Anterior cingulate cortex (tissue), 58 donors: ENCODE data around the gene IGLON5.

ENCODE experiments used
- DNase-seq, 58 donors: peaks; one replicate each; lab custom pipeline; 2025; lab: John Stamatoyannopoulos, UW

Gene IGLON5

GRCh38 chr19:51356159-51356801, 44.8 kb downstream of the IGLON5 start:
- DNase-seq = no peak

DNA sequence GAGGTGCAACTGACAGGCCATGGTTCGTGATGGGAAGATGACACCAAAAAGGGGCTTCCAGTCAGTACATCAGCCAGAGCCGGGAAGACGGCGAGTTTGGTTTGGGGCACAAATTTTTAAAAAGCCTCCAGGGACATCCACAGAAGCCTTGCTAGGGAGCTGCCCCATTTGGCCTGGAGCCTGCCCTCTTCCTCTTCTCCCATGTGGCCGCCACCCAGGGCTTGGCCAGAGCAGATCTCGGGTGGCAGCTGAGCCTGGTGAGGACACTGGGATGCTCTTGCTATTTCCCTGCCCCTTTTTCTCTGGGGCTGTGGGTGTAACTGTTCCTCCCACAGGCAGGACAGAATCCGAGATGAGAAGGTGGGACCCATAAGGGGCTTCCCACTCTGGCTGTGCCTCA, 46.5 kb downstream of the IGLON5 start:
- DNase-seq = no peak

DNA sequence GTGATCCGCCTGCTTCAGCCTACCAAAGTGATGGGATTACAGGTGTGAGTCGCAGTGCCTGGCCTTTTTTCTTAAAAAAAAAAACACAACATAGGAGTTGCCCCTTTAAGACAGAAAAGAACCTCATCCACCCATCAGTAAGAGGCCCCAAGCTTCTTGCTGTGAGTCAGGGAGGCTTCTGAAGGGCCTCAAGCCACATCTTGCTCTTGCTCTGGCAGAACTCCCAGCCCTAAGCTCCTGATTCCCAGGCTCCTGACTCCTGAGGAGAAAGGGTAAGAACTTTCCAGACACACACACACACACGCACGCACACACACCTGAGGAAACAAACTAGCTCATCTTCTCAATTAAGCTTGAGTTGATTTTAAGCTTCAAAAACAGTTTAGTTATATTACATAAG, 47.9 kb downstream of the IGLON5 start:
- DNase-seq = peak in 1 of 58 donors; percentile 5

DNA sequence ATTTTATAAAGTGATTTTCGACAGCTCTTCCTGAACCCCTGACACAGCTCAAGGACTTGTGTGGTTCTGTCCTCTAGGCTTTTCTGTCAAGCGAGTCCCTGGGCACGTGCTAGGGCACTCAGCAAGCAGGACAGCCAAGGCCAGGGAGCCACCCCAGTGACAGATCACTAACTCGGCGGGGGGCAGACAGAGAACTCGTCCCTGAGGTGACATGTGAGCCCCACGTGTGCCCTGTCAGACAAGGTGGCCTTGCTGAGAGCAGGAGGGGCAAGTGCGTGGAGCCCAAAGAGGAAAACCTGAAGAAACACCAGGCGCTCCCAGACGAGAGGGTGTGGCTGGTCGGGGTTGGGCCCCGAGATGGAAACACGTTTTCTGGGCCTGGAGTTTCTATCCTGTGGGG, 49.8 kb downstream of the IGLON5 start:
- DNase-seq = no peak

DNA sequence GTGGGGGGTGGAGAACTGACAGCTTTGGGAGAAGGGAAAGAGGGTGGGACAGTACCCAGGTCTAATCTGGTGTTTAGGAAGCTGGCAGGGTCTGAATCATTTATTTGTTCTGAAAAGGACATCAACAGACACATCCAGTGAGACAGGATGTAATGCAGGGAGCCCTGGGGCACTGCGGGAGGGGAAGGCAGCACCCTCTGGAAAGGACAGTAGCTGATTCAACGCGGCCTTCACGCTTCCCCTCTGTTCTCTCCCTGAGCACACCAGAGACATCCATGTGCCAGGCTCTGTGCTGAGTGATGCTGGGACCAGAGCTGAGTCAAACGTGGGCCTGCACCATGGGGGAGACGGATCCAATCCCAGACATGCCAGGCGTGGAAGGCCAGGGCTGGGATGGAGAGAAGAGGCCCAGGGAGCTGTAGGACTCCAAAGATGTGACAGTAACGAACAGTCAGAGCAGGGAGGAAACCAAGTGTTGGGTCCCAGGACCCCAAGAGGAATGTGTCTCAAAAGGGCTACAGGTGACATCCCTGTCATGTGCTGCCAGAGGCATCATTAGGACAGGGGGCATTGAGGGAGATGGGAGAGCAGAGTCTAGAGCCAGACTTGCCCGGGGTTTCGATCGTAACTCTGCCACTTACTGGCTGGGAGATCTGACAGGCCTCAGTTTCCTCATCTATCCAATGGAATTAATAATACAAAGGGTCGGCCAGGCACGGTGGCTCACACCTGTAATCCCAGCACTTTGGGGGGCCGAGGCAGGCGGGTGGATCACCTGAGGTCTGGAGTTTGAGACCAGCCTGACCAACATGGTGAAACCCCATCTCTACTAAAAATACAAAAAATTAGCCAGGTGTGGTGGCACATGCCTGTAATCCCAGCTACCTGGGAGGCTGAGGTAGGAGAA, 53.0 kb downstream of the IGLON5 start:
- DNase-seq = peak in 18 of 58 donors; percentile 5 to 64 (median 38)

DNA sequence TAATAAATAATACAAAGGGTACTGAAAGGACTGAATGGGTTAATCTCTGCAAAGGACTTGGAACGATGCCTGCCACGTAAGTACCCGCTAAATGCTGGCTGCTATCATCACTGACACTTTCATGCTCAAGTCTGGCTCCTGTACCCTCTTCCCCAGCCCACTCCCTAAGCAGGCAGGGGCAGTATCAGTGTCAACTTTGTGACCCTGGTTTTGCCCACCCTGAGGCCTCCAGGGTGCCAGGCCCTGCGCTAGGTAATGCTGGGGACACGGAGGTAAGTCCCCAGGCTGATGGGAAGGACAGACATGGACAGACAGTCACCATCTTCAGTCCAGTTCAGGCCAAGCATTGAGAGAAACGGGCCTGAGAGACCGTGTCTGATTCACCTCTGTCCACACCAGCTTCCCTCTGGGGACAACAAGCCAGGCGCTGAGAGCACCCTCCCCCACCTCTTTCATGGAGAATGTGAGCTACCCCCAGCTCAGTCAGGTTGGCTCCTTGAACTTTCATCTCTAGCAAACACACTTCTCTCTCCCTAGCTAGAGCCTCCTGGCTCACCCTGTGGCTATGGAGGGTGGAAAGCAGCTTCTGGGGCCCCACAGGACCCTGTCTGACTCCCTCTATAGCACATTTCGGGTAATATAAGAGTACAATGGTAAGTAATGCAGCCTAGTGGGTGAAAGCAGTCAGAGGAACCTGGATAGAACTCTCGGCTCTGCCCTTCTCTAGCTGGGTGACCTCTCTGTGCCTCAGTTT, 53.9 kb downstream of the IGLON5 start:
- peak in 16 of 58 donors; percentile 9 to 52 (median 32) for DNase-seq

GRCh38 chr19:51365965-51366388, 54.5 kb downstream of the IGLON5 start, which contains the start of gene ETFB:
Gene ETFB, minus strand, starts transcription at chr19:51366388. Its CDS starts 62 bp downstream, at chr19:51366326.
- peak in 1 of 58 donors; percentile 59 for DNase-seq

- DNase-seq = peak; percentile 69 to 99 (median 96)
These were observed 55.2 kb downstream of the IGLON5 start for GRCh38 chr19:51366389-51367254.

- DNase-seq = peak in 4 of 58 donors; percentile 44 to 69 (median 54)
These were observed 55.8 kb downstream of the IGLON5 start for GRCh38 chr19:51367255-51367564.

- peak; percentile 40 to 100 (median 98) for DNase-seq
These were observed 56.3 kb downstream of the IGLON5 start for GRCh38 chr19:51367565-51368365.

- DNase-seq = peak in 5 of 58 donors; percentile 27 to 59 (median 54)
These were observed 57.2 kb downstream of the IGLON5 start, which contains the start of gene CLDND2 for GRCh38 chr19:51368366-51369282. Gene CLDND2, minus strand, starts transcription at chr19:51369003. Its CDS starts 426 bp downstream, at chr19:51368577.

GRCh38 chr19:51370230-51370629, 58.8 kb downstream of the IGLON5 start:
- DNase-seq = no peak

DNA sequence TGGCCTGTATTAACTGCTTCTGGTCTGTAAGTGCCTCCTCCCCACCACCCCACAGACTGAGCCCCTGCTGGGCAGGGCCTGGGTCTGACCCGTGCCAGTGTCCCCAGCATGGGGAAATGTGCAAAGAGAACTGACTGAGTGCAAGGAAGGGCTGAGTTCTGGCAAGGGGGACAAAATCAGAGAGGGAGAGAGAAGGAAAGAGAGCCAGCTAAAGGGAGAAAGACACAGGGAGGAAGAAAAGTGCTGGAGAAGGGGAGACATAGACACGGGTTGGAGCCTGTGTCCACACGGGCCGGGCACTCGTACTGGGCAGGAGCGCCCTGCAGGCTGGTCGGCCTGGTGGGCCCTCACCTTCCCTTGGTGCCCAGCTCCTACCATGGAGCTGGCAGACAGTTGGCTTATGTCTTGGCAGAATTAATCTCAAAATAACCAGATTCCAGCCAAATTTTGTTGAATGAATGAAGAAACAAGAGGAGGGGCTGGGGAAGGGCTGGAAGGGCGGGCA, 59.8 kb downstream of the IGLON5 start:
- no peak for DNase-seq

- DNase-seq = no peak
These were observed 60.7 kb downstream of the IGLON5 start for GRCh38 chr19:51372021-51372648.

- no peak for DNase-seq
These were observed 61.4 kb downstream of the IGLON5 start, which contains the start of gene NKG7 for GRCh38 chr19:51372649-51373504. Gene NKG7, minus strand, starts transcription at chr19:51372654. Its CDS starts 119 bp downstream, at chr19:51372535.
